Dermis blood vessel endothelial cell (primary cell): ENCODE measurements around the gene LRRC3C. TPM values are rescaled to one million over a fixed set of nuclear protein-coding genes. Genes with fewer than 3 reads are reported as not detected.
"Not testable (repeated sequence)": the region's sequence is repeated elsewhere in the genome, so short reads cannot be mapped to it uniquely, and the experiment has no call there.

Source experiments
- DNase-seq: peaks from one replicate; pipeline ENCODE4 v3.0.0; 2010
- total RNA-seq: library from RNA; depleted of rRNA; stranded (reverse); fragments of >200 nt; gene quantifications from 2 replicates; pipeline ENCODE4 v1.2.3, GENCODE V29; 2014

The LRRC3C gene
- total RNA-seq, 1 donor from 2014 or later = not detected

- DNase-seq = no peak
These were observed 2.9 kb upstream of the LRRC3C start for GRCh38 chr17:39924691-39925055.

DNA sequence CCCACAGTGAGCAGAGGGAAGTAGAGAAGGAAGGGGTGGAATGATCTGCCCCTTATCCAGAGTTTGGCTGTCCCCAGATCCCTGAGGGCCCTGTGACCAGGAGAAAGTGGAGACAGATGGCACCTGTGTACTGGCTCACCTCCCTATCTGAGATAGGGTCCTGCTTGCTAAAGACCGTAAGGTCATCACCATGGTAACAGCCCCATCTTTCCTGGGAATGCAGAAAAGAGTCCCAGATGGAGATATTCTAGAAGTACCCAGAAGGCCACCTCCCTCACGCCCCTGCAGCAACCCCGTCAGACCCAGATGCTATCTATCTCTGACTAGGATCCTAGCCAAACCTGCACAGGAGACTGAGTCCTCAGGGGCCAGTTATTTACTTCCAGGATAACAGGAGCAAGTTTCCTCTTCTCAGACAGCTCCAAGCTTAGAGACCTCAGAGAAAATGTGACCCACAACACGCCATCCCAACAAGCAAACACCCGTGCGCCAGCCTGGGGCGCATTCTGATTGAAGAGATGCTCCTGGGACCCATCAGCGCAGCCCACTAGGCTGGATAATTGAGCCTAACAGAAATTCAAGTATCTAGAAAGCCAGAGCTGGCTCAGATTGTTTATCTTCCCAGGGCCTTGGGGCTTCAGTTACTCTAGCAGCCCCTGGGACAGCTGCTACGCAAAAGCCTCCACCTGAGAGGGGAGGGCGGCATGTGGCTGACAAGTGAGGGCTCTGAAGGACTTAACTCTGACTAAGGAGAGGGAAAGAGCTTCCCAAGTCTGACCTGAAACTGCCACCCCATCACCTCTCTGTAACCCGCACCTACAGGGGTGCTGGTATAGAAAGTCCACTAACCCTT, 2.0 kb upstream of the LRRC3C start:
- DNase-seq = no peak

- DNase-seq = no peak
These were observed 1.4 kb upstream of the LRRC3C start for GRCh38 chr17:39926135-39926587.

- DNase-seq = peak; percentile 31
These were observed 888 bp upstream of the LRRC3C start for GRCh38 chr17:39926588-39927100.

GRCh38 chr17:39927929-39928857, 661 bp downstream of the LRRC3C start:
- DNase-seq = peak; percentile 41

GRCh38 chr17:39928858-39929645, 1.5 kb downstream of the LRRC3C start:
- DNase-seq = peak; percentile 87

- DNase-seq = peak; percentile 71
These were observed 2.3 kb downstream of the LRRC3C start for GRCh38 chr17:39929646-39930407.

DNA sequence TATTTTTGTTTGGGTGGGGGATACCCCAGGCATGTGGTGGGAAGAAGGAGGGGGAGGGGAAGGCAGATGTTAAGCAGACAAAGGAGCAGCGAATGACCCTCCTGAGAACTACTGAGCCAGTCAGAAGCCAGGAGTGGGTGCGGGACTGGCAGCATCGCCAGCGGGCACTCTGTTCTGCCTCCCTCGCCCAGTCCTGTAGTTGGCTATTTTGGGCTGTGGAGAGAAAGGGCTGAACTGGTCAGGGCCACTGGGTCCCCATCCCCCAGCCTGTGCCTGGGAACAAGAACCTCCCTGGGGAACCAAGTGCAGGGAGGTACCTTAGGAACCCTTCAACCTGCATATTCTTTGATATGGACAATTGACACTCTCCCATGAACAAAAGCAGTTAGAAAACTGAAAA, 6.4 kb downstream of the LRRC3C start:
- DNase-seq = no peak

- no peak for DNase-seq
These were observed 6.8 kb downstream of the LRRC3C start for GRCh38 chr17:39934324-39934723.

- no peak for DNase-seq
These were observed 8.4 kb downstream of the LRRC3C start for GRCh38 chr17:39935909-39936308.

DNA sequence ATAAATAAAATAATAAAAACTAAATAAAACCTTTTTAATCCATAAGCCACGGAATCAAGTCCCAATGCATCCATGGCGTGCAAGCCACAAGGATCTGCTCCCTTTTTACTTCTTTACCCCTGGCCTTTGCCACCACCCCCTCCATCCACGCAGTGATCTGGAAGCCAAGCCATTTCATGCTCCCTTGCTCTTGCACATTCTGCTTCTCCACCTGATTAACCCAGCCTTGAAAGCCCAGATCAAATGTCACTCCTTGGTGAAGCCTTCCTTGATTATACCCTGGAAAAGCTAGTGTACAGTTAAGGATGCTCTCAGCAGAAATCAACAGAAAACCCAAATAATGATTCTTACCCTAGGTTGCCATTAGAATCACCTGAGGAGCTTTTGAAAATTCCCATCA, 9.9 kb downstream of the LRRC3C start:
- no peak for DNase-seq

GRCh38 chr17:39938140-39938869, 10.8 kb downstream of the LRRC3C start:
- no peak for DNase-seq

DNA sequence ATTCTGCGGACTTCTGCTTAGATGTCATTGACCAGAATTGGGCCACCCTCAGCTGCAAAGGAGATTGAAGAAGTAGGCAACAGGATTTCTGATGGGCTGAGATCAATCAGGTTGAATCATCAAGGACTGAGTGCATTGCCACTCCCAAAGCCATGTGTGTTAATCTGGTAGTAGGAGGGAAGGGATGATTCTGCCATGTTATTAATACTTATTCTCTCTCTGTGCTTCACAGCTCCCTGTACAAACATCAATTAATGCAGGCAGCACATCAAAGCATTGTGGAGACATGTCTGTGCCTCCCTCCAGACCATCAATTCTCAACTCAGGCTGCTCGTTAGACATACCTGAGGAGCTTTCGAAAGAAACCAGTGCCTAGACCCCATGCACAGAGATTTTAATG, 11.6 kb downstream of the LRRC3C start:
- no peak for DNase-seq

DNA sequence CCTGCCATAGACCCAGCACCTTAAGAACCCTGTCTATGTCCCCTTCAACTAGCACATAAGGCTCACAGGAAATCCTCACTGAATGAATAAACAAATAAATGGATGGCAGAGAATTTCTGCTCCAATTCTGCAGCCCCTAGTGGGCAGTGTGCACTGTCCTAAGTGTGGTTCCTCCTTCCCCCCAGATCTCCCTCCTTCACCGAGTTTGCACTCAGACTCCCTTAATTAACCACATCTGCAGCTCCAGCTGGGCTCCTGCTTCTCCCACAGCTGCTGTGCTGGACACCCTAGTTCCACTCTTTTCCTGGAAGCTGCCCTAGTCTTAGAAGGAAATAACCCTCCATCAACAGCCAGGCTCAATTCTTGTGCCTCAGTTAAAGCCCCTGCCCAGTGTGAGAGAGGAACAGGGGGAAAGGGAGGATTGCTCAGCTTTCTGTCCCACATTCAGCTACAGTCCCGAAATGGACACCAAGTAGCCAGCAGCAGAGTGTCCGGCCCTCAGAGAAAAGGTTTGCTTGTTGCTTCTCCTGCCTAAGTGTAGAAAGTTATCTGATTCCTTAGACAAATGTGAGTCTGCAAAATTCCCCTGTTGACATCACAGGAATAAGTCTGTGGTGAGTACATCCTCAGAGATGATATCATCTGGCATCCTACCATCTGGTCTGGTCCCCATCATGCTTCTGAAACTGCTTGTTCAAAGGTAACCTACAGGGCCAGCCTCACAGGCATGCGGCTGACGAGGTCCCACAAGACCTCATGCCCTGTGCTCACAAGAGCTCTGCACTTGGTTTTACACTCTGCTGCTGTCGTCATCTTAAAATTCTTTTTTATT, 12.3 kb downstream of the LRRC3C start:
- peak; percentile 40 for DNase-seq

DNA sequence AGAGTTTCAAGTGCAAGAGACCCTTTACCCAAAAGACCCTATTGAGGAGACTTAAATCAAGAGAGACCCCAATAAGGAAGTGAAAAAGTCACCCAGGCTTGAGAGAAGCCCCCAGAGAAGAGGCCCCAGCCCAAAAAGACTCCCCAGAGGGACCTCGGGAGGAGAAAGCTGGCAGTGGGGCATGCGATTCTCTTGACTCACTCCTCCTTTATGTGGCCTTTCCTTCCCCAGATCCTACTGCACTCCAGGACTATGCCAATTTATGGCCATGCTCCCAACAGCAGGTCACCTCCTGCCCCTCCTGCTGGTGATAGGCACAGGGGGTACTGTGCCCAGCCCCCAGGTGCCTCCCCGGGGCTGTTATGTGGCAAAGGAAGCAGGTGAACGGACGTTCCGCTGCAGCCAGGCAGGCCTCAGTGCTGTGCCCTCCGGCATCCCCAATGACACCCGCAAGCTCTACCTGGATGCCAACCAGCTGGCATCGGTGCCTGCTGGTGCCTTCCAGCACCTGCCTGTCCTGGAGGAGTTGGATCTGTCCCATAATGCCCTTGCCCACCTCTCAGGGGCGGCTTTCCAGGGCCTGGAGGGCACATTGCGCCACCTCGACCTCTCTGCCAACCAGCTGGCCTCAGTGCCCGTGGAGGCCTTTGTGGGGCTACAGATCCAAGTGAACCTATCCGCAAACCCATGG, 16.3 kb downstream of the LRRC3C start:
- no peak for DNase-seq

DNA sequence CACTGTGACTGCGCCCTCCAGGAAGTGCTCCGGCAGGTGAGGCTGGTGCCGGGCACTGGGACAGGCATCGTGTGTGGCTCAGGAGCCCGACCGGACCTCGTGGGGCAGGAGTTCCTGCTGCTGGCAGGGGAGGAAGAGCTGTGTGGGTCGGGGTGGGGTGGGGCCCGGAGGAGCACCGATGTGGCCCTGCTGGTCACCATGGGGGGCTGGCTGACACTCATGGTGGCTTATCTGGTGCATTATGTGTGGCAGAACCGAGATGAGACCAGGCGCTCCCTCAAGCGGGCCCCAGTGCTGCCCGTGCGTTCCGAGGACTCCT, 16.8 kb downstream of the LRRC3C start:
- DNase-seq = no peak

- no peak for DNase-seq
These were observed 19.2 kb downstream of the LRRC3C start for GRCh38 chr17:39946551-39947330.

DNA sequence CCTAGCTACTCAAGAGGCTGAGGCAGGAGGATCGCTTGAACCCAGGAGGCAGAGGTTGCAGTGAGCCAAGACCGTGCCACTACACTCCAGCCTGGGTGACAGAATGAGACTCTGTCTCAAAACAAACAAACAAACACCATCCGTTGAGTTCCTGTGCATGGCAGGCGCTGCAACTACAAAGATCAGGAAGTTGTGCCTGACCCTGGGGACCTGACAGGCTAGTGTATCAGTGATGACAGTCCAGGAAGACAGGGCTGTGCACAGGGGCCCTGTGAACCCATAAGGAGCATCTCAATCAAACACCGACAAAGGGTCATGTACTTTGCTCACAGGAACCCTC, 20.9 kb downstream of the LRRC3C start:
- not testable (repeated sequence) for DNase-seq

DNA sequence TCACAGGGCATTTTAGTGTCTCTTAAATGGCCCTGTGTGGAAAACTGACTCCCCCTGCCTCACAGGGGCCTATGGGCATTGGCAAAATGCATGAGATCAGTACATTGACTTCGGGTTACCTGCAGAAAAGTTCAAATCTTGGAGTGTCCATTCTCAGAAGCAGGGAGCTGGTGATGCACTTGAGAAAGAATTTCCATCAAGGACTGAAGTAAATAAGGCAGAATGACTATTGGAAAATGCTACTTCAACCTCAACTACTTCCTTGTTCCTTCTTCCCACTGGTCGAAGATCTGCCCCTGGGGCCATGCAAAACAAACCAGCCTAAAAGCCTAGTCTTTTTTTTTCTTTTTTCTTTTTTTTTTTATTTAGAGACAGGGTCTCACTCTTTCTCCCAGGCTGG, 21.5 kb downstream of the LRRC3C start:
- no peak for DNase-seq
